Left lung (tissue), 10 donors: ENCODE measurements around the gene GPR87. TPM values are rescaled to one million over a fixed set of nuclear protein-coding genes. Genes with fewer than 3 reads are reported as not detected.
A peak's percentile ranks its signal among the peaks of the same experiment; 100 is the strongest.

Experiments used
- ATAC-seq: fragments of 200-7000 bp; cut with Tn5 transposase; one replicate; pipeline ENCODE4 v1.9.1; 2020; ENCODE audit warnings: moderate library complexity
- DNase-seq, 4 donors: peaks; one replicate each; pipeline ENCODE4 v3.0.0-alpha.2; 2013 to 2020
- H3K27ac ChIP-seq, 2 donors: fragments of 200-600 bp; sonication (generic) in 1 of 2; one replicate each; pipeline versions ENCODE4 v1.5.0 to v1.8.0; 2020 to 2021
- H3K27me3 ChIP-seq, 2 donors: fragments of 200-600 bp; sonication (generic) in 1 of 2; one replicate each; pipeline versions ENCODE4 v1.5.0 to v1.8.0; 2020 to 2021
- H3K36me3 ChIP-seq, 2 donors: fragments of 200-600 bp; sonication (generic) in 1 of 2; one replicate each; pipeline versions ENCODE4 v1.5.0 to v1.8.0; 2020 to 2021
- H3K4me1 ChIP-seq, 2 donors: fragments of 200-600 bp; one replicate each; pipeline ENCODE4 v1.8.0; 2021
- H3K4me3 ChIP-seq, 2 donors: fragments of 200-600 bp; sonication (generic) in 1 of 2; one replicate each; pipeline versions ENCODE4 v1.5.0 to v1.8.0; 2020 to 2021; ENCODE audit warnings: mild to moderate bottlenecking in 1 of 2
- H3K9me3 ChIP-seq, 2 donors: fragments of 200-600 bp; sonication (generic) in 1 of 2; one replicate each; pipeline versions ENCODE4 v1.5.0 to v1.8.0; 2020 to 2021
- CTCF ChIP-seq, 2 donors: fragments of 200-600 bp; sonication (generic) in 1 of 2; IDR thresholded peaks; one replicate each; pipeline versions ENCODE4 v1.5.0 to v1.8.0; 2021; ENCODE audit warnings: antibody characterized with exemption in 2 of 2
- intact Hi-C, 2 donors: fragments of 100-400 bp; cut with DNase I; formaldehyde crosslinking; loops; one replicate each; pipeline versions ENCODE4 v1.11.2 to v1.14.2; 2022
- polyA plus RNA-seq, 6 donors: library from polyadenylated mRNA; unstranded; fragments of 120-200 nt; gene quantifications; one replicate each; pipeline ENCODE4 v1.2.1, GENCODE V29; 2013; ENCODE audit not compliant: insufficient read length in 6 of 6
- total RNA-seq, 2 donors: library from RNA; stranded (reverse); fragmentation: NEBNext Ultra II Directional; extraction: Animal tissue kit (Norgen Biotek cat#: 25700); gene quantifications; one replicate each; pipeline ENCODE4 v1.2.1, GENCODE V29; 2021
- donor health status: DM: no; HTN: yes; CAD: no.
- donor health status: DM: no; HTN: no; CAD: no.

The GPR87 gene
- total and polyA plus RNA-seq, 8 donors: 0.52 to 0.85 TPM; not detected in 6

- Histone ChIP-seq H3K9me3 (no peaks in the 10 kb centered on the region), H3K4me3 (no peak overlapping the region), H3K27ac (peak overlapping the region in 1 of 2 donors; percentile 48), H3K36me3 (no peaks in the 10 kb centered on the region), H3K27me3 (no peaks in the 10 kb centered on the region), H3K4me1 (peaks cover 0 to 22% of the 10 kb centered on the region in 2 donors)
- TF ChIP-seq CTCF (IDR thresholded peaks at IDR 0.05): no peak
- no peak for DNase-seq
- no peak for ATAC-seq
- intact Hi-C loops: no loop called here
These were observed 40.5 kb downstream of the GPR87 start for GRCh38 chr3:151276038-151276686.

GRCh38 chr3:151275091-151275490 lies 41.5 kb downstream of the GPR87 start:
- Histone ChIP-seq H3K4me3 (no peak overlapping the region), H3K27ac (no peak overlapping the region), H3K9me3 (no peaks in the 10 kb centered on the region), H3K36me3 (no peaks in the 10 kb centered on the region), H3K27me3 (no peaks in the 10 kb centered on the region), H3K4me1 (peaks cover 0 to 22% of the 10 kb centered on the region in 2 donors)
- ATAC-seq (no peak), DNase-seq (no peak)
- intact Hi-C loops: no loop called here
- TF ChIP-seq CTCF (IDR thresholded peaks at IDR 0.05): no peak

- Histone ChIP-seq H3K9me3 (no peaks in the 10 kb centered on the region), H3K36me3 (no peaks in the 10 kb centered on the region), H3K27me3 (no peaks in the 10 kb centered on the region), H3K4me3 (no peak overlapping the region), H3K27ac (no peak overlapping the region), H3K4me1 (no peaks in the 10 kb centered on the region)
- ATAC-seq (no peak), DNase-seq (no peak)
- intact Hi-C loops: no loop called here
- TF ChIP-seq CTCF (IDR thresholded peaks at IDR 0.05): no peak
These were observed 47.0 kb downstream of the GPR87 start for GRCh38 chr3:151269631-151270030.

- ATAC-seq (peak; percentile 69), DNase-seq (no peak)
- Histone ChIP-seq H3K27ac (no peak overlapping the region), H3K27me3 (no peaks in the 10 kb centered on the region), H3K9me3 (no peaks in the 10 kb centered on the region), H3K4me3 (no peak overlapping the region), H3K36me3 (no peaks in the 10 kb centered on the region), H3K4me1 (no peaks in the 10 kb centered on the region)
- no peak for TF ChIP-seq CTCF (IDR thresholded peaks at IDR 0.05)
- intact Hi-C loops: no loop called here
These were observed 48.1 kb downstream of the GPR87 start for GRCh38 chr3:151268267-151269235.

GRCh38 chr3:151267066-151267465 lies 49.6 kb downstream of the GPR87 start:
- intact Hi-C loops: no loop called here

More at GRCh38 chr3:151267066-151267465, 49.6 kb downstream of the GPR87 start:
- no peaks in the 10 kb centered on the region for H3K36me3 ChIP-seq
- no peak for TF ChIP-seq CTCF (IDR thresholded peaks at IDR 0.05)
- H3K27ac ChIP-seq: no peak overlapping the region
- no peak overlapping the region for H3K4me3 ChIP-seq
- no peaks in the 10 kb centered on the region for H3K27me3 ChIP-seq
- DNase-seq (no peak), ATAC-seq (no peak)
- H3K4me1 ChIP-seq: no peaks in the 10 kb centered on the region
- no peaks in the 10 kb centered on the region for H3K9me3 ChIP-seq
